HL-60 (cell line): Measurements from ENCODE around the gene ARNT2.
"Not testable (repeated sequence)": the region's sequence is repeated elsewhere in the genome, so short reads cannot be mapped to it uniquely, and the experiment has no call there.

Experiments
- DNase-seq, 2 experiments: peaks; one replicate each; pipeline ENCODE4 v3.0.0-alpha.2; 2010 to 2020; ENCODE audit warnings: low read depth in 1 of 2, low spot score in 1 of 2
- H3K27ac ChIP-seq: fragments of 250-450 bp; sonication (Bioruptor Pico); replicated peaks from 2 replicates; pipeline ENCODE4 v1.5.1; 2020; ENCODE audit warnings: mild to moderate bottlenecking, moderate library complexity
- H3K27me3 ChIP-seq: fragments of 250-450 bp; sonication (Bioruptor Pico); 2 replicates; pipeline ENCODE4 v1.5.1; 2021; ENCODE audit warnings: mild to moderate bottlenecking, moderate library complexity; ENCODE audit not compliant: insufficient read depth, poor library complexity, severe bottlenecking
- H3K4me3 ChIP-seq: replicated peaks from 2 replicates; pipeline ENCODE4 v1.5.1; 2011; ENCODE audit warnings: mild to moderate bottlenecking, control low read depth, low read length; ENCODE audit not compliant: insufficient read depth
- CTCF ChIP-seq: IDR thresholded peaks from one replicate; pipeline ENCODE4 v1.5.1; 2011; ENCODE audit warnings: low read length, control low read depth, inconsistent platforms; ENCODE audit not compliant: insufficient read depth
- GABPA ChIP-seq: IDR thresholded peaks from 2 replicates; pipeline ENCODE4 v1.6.1; 2012; ENCODE audit warnings: low read depth
- POLR2AphosphoS5 ChIP-seq: IDR thresholded peaks from 2 replicates; pipeline ENCODE4 v1.6.1; 2012; ENCODE audit warnings: low read depth
- SPI1 ChIP-seq: IDR thresholded peaks from 2 replicates; pipeline ENCODE4 v1.6.1; 2012; ENCODE audit warnings: low read depth, mild to moderate bottlenecking, borderline replicate concordance
- TF ChIP-seq, protein P1 (sequence below): IDR thresholded peaks from 2 replicates; pipeline ENCODE4 v1.6.1; 2012; ENCODE audit warnings: low read depth; ENCODE audit not compliant: insufficient replicate concordance

The ARNT2 gene

DNA sequence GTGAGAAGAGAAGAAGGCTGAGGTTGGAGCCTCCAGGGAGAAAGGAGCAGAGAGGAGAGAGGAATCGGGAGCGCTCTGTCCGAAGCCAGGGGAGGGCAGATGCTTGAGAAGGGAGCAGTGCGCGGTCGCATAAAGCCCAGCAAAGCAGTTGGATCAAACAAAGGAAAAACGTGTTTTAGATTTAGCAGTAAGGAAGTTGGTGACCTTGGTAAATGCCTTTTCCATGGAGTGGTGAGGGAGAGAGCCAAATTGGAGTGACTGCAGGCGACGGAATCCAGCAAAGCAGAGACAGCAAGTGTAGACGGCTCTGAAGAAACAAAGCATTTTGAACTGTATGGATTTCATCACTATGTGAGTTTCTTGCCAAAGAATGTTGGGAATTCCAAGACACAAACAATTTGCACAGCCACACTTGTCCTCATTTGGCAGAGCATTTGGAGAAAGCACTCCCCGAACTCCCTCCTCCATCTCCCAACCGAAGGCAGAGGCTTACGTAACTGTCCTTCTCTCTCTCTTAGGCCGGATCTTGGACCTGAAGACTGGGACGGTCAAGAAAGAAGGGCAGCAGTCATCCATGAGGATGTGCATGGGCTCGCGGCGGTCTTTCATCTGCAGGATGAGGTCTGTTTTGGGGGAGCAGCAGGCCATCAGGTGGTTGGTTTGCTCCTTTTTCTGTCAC lies 103.6 kb downstream of the ARNT2 start:
- no peak for DNase-seq
- no peaks in the 10 kb centered on the region for H3K27me3 ChIP-seq
- H3K27ac ChIP-seq = no peak overlapping the region
- TF ChIP-seq GABPA (no peak), SPI1 (no peak), CTCF (no peak), POLR2AphosphoS5 (no peak)
- TF ChIP-seq, protein P1, sequence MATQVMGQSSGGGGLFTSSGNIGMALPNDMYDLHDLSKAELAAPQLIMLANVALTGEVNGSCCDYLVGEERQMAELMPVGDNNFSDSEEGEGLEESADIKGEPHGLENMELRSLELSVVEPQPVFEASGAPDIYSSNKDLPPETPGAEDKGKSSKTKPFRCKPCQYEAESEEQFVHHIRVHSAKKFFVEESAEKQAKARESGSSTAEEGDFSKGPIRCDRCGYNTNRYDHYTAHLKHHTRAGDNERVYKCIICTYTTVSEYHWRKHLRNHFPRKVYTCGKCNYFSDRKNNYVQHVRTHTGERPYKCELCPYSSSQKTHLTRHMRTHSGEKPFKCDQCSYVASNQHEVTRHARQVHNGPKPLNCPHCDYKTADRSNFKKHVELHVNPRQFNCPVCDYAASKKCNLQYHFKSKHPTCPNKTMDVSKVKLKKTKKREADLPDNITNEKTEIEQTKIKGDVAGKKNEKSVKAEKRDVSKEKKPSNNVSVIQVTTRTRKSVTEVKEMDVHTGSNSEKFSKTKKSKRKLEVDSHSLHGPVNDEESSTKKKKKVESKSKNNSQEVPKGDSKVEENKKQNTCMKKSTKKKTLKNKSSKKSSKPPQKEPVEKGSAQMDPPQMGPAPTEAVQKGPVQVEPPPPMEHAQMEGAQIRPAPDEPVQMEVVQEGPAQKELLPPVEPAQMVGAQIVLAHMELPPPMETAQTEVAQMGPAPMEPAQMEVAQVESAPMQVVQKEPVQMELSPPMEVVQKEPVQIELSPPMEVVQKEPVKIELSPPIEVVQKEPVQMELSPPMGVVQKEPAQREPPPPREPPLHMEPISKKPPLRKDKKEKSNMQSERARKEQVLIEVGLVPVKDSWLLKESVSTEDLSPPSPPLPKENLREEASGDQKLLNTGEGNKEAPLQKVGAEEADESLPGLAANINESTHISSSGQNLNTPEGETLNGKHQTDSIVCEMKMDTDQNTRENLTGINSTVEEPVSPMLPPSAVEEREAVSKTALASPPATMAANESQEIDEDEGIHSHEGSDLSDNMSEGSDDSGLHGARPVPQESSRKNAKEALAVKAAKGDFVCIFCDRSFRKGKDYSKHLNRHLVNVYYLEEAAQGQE = no peak
- H3K4me3 ChIP-seq = no peak overlapping the region

DNA sequence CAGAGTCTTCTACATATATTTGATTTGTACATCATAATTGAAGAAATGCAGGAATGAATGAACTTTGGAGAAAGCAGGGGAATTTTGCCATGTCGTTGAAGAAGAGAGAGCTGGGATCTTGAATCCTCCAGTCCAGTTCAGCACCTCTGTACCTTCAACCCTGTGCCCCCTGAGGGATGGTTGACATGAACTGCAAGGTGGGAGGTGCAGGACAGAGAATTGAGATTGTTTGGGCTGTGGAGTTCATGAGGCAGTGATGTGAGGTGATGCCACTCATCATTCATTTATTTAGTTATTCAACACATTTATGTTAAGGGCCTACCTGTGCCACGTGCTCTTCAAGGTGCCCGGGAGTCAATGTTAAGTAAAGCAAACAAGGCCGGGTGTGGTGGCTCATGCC lies 104.6 kb downstream of the ARNT2 start:
- no peak overlapping the region for H3K27ac ChIP-seq
- H3K27me3 ChIP-seq = no peaks in the 10 kb centered on the region
- no peak for TF ChIP-seq CTCF
- TF ChIP-seq POLR2AphosphoS5 = no peak
- TF ChIP-seq, protein P1 = no peak
- TF ChIP-seq GABPA = no peak
- TF ChIP-seq SPI1 = no peak
- H3K4me3 ChIP-seq = no peak overlapping the region
- DNase-seq = no peak

GRCh38 chr15:80509800-80510199 lies 105.6 kb downstream of the ARNT2 start:
- H3K4me3 ChIP-seq = no peak overlapping the region
- no peak for TF ChIP-seq GABPA
- no peaks in the 10 kb centered on the region for H3K27me3 ChIP-seq
- no peak overlapping the region for H3K27ac ChIP-seq
- DNase-seq = no peak

DNA sequence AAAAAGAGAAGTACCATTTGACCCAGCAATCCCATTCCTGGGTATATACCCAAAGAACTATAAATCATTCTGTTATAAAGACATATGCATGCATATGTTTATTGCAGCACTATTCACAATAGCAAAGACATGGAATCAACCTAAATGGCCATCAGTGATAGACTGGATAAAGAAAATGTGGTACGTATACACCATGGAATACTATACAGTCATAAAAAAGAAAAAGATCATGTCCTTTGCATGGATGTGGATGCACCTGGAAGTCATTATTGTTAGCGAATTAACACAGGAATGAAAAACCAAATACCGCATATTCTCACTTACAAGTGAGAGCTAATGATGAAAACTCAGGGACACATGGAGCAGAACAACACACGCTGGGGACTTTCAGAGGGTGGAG lies 106.8 kb downstream of the ARNT2 start:
- not testable (repeated sequence) for DNase-seq, H3K27me3 ChIP-seq, H3K4me3 ChIP-seq, H3K27ac ChIP-seq
